MM.1S (cell line): ENCODE data around the gene GTF2I.

Experiments
- CTCF ChIP-seq: fragments of 300-600 bp; sonication (generic); IDR thresholded peaks from 2 replicates; pipeline ENCODE4 v1.5.1; 2016; ENCODE audit warnings: antibody characterized with exemption, low read length, mixed read lengths
- EZH2 ChIP-seq: fragments of 300-600 bp; sonication (generic); optimal IDR thresholded peaks from 2 replicates; pipeline ENCODE3; 2017; ENCODE audit warnings: low read depth, mild to moderate bottlenecking, antibody characterized with exemption, low read length, mixed read lengths
- EZH2phosphoT487 ChIP-seq: fragments of 300-600 bp; sonication (generic); IDR thresholded peaks from 2 replicates; pipeline ENCODE4 v1.6.1; 2018; ENCODE audit warnings: antibody characterized with exemption, low read length

GRCh38 chr7:74656837-74657691 is 454 bp upstream of the GTF2I start:
- no peak for TF ChIP-seq EZH2
- TF ChIP-seq CTCF = no peak
- TF ChIP-seq EZH2phosphoT487 = no peak
